ENCODE results near the gene ZER1.
"Not testable (repeated sequence)": the region's sequence is repeated elsewhere in the genome, so short reads cannot be mapped to it uniquely, and the experiment has no call there.

ZER1 gene

DNA sequence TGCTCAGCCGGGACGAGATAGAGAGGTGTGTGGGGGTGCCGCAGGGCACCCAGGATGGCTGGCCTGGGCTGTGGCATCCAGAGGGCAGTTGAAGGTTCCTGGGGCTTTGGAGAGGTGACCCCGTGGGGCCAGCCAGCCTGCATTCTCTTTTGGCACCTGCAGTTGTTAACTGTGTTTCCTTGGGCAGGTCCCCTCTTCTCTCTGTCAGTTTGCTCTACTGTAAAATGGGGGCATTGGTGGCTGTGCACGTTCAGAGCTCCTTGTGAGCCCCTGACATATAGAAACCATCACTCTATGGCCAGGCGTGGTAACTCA, 56.3 kb downstream of the ZER1 start:
- no peak for DNase-seq (ENCODE audit: low read depth in 3 of 3)

GRCh38 chr9:128714586-128715435, 56.9 kb downstream of the ZER1 start:
- no peak for DNase-seq (ENCODE audit: low read depth in 3 of 3)

- DNase-seq (ENCODE audit: low read depth in 3 of 3): no peak
These were observed 57.7 kb downstream of the ZER1 start for GRCh38 chr9:128713941-128714573.

DNA sequence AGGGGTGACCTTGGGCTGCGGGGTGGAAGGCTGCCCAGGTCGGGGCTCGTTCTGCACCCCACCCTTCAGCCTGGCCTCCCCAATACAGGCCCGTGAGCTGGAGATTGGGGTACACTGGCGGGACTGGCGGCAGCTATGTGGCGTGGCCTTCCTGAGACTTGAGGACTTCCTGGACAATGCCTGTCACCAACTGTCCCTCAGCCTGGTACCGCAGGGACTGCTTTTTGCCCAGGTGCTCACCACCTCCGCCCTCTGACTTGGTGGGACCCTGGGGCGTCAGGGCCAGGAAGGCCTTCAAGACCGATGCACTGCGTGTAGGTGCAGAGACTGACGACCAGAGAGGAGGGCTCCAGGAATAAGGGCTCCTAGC, 58.3 kb downstream of the ZER1 start:
- DNase-seq (ENCODE audit: low read depth in 3 of 3): no peak

- DNase-seq (ENCODE audit: low read depth in 3 of 3): no peak
These were observed 59.0 kb downstream of the ZER1 start for GRCh38 chr9:128712451-128713410.

DNA sequence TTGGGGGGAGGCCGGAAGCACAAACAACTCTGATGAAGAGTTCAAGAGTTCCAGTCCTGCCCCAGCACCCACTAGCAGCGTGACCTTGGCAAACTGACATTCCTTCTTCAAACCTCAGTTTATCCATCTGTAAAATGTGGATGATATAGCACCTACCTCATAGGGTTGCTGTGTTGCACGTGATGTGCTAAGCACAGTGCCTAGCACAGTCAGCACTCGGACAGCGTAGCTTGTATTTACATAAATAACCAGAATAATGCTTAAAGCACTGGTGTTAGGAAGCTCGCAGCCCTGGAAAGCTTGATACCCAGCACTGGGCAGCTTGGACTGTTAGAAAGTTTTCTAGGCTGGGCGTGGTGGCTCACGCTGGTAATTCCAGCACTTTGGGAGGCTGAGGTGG, 64.3 kb downstream of the ZER1 start:
- DNase-seq (ENCODE audit: low read depth in 3 of 3): no peak

GRCh38 chr9:128706671-128707381, 64.9 kb downstream of the ZER1 start:
- no peak for DNase-seq (ENCODE audit: low read depth in 3 of 3)

DNA sequence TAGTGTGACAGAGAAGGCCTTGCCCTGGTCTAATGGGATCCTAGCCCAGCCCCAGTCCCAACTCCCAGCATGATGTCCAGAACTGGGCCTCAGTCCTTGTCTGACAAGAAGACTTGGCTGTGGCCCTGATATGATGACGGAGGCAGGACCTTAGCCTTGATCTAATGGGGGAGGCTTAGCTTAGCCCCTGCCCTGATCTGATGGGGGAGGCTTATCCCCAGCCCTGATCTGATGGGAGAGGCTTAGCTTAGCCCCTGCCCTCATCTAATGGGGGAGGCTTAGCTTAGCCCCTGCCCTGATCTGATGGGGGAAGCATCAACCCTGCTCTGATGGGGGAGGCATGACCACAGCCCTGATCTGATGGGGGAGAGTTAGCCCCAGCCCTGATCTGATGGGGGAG, 65.7 kb downstream of the ZER1 start:
- no peak for DNase-seq (ENCODE audit: low read depth in 3 of 3)

DNA sequence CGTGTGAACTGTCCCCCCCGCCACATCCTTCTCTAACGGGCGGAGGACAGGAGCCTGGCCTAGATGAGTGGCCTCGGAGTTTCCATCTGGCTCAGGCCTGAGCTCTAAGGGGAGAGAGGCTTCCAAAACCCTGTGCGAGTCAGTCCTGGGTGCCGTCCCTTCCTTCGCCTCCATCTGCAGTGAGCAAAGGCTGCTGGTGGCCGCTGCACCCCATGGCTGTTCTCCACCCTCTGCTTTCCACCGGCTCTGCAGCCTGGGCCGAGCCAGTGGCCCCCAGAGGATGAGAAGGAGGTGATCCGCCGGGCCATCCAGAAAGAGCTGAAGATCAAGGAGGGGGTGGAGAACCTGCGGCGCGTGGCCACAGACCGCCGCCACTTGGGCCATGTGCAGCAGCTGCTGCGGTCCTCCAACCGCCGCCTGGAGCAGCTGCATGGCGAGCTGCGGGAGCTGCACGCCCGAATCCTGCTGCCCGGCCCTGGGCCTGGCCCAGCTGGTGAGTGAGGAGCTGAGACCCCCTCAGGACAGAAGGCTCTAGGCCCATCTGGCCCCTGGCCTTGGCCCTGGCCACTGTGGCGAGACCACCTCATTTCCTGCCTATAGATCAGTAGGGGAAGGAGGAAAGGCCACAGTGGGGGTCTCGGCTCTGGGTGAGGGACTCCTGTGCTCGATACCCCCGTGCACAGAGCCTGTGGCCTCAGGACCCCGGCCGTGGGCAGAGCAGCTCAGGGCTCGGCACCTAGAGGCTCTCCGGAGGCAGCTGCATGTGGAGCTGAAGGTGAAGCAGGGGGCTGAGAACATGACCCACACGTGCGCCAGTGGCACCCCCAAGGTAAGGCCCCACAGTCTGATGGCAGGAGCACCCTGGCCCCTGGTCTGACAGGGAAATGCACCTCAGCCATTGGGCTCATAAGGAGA, 66.4 kb downstream of the ZER1 start:
- no peak for DNase-seq (ENCODE audit: low read depth in 3 of 3)

DNA sequence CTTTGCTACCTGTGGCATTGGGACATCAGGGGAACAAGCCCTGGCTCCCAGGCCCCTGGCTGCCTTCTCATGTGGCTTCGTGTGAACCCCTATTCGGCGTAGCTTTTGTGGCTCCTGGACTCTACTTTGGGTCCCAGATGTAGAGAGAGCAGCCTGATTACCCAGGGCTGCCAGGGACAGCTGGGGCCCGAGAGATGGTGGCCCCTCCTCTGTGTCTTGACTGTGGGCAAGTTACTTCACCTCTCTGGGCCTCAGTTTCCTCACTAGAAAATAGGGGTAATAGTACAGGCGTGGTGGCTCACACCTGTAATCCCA, 67.4 kb downstream of the ZER1 start:
- no peak for DNase-seq (ENCODE audit: low read depth in 3 of 3)

- DNase-seq (ENCODE audit: low read depth in 3 of 3): no peak
These were observed 67.9 kb downstream of the ZER1 start for GRCh38 chr9:128703616-128704355.

- DNase-seq (ENCODE audit: low read depth in 3 of 3): no peak
These were observed 68.6 kb downstream of the ZER1 start for GRCh38 chr9:128702949-128703615.

- peak; percentile 75 to 94 (median 85) for DNase-seq (ENCODE audit: low read depth in 3 of 3)
These were observed 69.2 kb downstream of the ZER1 start, which contains the start of gene PKN3 for GRCh38 chr9:128702445-128702948. Gene PKN3, plus strand, starts transcription at chr9:128702503. Its CDS starts 413 bp downstream, at chr9:128702916.

- no peak for DNase-seq (ENCODE audit: low read depth in 3 of 3)
These were observed 70.4 kb downstream of the ZER1 start for GRCh38 chr9:128701227-128701854.

- not testable (repeated sequence) for DNase-seq (ENCODE audit: low read depth in 3 of 3)
These were observed 72.5 kb downstream of the ZER1 start for GRCh38 chr9:128699096-128699795.

DNA sequence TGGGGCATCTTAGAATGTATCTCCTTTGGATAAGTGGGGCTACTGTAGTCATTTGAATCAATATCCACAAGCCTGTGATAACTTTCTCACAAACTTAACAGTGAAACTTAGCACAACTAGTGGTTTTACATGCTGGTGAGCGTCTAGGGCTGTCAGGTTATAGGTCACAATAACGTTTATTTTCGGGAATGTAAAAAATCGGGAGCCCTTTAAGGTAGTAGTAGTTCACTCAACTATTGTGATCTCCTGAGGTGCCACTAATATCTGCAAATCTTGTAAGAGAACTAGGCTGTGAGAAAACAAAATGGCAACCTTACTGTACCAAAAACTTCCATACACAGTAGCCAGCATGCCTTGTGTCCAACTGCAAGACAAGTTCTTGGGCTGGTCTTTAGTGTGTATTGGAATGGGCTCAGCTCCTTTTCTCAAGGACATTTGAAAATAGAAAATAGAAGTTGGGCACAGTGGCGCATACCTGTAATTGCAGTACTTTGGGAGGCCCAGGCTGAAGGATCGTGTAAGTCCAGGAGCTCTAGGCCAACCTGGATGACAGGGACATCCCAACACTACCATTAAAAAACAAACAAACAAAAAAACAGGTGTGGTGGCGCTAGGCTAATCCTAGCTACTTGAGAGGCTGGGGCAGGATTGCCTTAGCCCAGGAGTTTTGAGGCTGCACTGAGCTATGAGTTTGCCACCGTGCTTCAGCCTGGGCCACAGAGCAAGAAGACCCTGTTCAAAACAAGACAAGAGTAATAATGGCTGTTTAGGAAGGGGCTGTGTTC, 74.6 kb downstream of the ZER1 start:
- DNase-seq (ENCODE audit: low read depth in 3 of 3): no peak

- no peak for DNase-seq (ENCODE audit: low read depth in 3 of 3)
These were observed 77.4 kb downstream of the ZER1 start for GRCh38 chr9:128694344-128694743.
